ENCODE data around the gene IGDCC3.

Gene IGDCC3

DNA sequence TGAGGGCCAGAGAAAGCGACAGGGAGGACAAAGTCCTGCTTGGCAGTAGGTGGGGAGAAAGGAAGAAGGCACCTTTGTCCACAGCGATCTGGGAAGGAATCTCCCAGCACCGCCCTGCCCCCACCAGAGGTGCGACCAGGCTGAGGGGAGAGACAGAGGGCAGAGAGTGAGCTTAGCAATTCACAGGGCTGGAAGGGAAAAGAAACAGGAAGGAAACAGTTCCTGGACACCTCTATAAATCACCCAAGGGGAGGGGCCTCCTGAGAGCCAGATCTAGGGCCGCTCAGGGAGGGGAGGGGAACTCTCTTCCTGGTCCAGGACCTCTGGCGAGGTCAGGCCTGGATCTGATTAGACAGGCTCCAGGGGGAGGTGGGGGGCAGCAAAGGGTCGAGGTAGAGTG is 37.9 kb downstream of the IGDCC3 start:
- no peak for DNase-seq (ENCODE audit: low read depth)

DNA sequence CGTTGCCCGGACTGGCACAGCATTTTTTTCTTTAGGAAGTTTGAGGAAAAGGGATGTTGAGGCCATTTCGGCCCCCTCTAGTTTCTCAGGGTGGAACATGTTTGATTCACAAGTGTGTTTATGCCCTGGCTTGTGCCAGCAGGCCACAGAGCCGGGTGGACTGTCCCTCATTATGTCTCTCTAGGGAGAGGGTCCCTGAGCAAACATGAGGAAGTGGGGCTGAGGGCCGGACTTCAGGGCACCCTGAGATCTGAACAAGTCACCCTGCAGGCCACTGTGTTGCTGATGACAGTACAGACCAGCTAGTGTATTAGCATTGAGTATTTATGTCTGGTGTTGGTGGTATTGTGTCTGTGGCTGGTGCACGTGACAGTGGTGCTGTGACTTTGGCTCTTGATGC is 38.4 kb downstream of the IGDCC3 start:
- DNase-seq (ENCODE audit: low read depth): no peak

DNA sequence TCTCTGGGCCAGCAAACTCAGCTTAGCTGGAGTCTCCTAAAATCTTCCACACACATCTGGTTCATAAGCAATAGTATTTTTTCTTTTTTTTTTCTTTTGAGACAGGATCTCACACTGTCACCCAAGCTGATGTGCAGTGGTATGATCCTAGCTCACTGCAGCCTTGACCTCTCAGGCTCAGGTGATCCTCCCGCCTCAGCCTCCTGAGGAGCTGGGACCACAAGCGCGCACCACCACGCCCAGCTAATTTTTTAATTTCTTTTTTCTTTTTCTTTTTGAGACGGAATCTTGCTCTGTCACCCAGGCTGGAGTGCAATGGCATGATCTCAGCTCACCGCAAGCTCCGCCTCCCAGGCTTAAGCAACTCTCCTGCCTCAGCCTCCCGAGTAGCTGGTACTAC is 39.0 kb downstream of the IGDCC3 start:
- DNase-seq (ENCODE audit: low read depth): no peak

DNA sequence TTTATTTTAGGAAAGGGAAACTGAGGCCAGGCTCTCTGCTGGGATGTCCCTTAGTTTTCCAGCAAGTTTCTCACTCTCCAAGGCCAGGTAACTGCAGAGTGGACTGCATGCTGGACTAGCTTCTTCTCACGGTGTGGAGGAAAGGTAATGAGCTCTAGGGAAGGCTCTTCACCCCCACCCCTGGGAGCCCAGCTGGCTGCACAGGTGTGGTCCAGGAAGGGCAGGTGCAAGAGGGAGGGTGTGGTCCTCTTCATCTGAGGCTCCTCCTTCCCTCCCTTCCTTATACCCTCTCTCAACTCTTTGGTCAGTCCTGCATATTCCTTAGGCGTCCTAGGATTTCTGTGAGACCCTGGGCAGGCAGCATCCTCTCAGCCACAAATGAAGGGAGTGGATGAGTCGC is 39.4 kb downstream of the IGDCC3 start:
- DNase-seq (ENCODE audit: low read depth): no peak

DNA sequence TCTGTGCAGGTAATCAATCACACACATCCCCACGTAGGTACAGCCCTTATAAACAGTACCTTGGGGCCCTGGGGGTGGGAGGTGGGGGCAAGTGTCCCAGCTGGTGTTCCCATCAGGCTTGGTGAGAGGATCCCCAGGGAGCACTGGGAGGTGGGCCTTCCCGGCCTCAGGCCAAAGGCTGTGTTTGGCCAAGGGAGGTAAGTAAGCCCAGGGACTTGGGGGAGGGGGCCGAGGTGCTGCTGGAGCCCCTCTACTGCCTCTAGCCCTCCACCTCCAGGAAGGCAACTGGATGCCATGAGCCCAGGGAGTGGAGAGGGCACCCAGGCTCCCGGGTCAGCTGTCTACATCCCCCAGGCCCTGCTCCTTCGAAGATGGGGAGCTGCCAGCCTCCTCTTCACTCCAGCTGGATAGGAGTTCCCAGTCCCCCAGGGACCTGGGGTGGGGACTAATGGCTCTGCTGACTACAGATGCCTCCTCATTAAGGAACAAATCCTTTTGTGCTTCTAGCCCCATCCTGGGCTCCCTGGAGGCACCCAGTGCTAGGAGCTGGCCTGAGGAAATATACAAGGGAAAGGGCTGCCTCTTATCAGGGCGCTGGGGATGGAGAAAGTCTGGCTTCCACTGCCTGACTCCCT is 40.2 kb downstream of the IGDCC3 start:
- DNase-seq (ENCODE audit: low read depth): no peak

DNA sequence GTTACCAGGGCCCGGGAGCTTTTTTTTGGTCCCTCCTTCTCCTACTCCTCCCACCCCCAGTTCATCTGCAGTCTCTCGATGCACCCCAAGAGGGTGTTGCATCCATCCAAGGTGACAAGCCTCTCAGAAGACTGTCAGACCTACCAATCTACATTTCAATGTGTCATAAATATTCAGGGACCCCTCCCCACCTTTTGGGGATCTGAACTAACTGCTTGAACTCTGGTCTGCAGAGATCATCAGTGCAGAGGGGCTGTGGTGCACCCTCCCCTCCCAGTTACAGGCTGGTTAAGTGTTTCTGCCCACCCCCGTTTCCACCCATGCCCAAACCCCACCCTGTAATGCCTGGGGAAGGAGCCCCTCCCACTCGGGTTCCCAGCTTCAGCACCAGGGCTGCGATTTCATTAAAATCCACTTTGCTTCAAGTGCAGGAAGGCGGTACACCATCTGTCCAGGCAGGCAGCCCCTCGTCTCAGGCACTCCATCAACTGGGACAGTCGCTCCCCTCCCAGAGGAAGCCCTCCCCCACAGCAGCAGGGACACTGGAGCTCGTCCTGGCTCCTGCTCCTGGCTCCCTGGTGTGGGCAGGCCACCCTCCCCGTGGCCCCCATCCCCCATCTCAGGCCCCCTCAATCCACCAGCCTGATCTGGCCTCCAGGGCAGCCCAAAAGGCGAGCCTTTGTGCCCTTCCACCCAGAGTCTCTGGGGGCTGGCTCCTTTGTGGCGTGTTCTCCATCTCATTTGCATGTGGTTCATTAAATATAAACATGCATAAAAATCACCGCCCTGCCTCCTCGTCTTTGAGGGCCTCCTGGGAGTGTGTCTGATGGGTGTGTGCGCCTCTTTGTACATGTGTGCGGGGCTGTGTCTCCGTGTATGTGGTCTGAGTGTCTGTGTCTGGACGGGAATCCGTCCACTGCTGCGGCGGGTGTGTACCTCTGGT is 41.0 kb downstream of the IGDCC3 start:
- DNase-seq (ENCODE audit: low read depth): no peak

DNA sequence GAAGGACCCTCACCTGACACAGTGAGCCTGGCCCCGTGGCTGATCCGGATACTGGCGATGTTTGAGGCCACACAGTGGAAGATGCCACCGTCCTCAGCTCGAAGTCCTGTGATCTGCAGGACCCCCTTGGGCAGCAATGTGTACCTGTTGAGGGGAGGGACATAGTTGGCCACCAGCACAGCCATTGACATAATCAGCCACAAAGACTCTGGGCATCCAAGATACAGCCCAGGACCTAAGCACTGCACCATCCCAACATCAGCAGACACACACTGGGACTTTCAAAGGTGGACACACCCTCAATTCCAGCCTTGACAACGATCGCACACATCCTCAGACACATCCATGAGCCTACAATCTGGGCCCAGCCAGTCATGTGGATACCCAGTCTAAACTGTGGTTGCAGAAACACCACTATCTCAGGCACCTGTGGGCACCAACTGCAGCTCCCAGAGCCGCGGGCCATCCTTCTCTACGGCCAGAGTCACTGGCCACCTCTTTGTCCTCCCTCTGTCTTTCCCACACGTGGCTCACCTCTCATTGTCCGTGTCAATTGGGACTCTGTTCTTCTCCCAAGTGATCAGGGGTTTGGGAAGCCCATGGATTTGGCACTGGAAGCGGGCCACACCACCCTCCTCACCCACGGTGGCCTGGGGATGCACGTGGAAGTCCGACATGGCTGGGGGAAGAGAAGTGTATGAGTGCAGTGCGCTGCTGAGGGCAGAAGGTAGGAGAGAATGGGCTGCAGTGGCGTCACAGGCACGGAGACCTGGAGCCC is 42.3 kb downstream of the IGDCC3 start:
- no peak for DNase-seq (ENCODE audit: low read depth)

DNA sequence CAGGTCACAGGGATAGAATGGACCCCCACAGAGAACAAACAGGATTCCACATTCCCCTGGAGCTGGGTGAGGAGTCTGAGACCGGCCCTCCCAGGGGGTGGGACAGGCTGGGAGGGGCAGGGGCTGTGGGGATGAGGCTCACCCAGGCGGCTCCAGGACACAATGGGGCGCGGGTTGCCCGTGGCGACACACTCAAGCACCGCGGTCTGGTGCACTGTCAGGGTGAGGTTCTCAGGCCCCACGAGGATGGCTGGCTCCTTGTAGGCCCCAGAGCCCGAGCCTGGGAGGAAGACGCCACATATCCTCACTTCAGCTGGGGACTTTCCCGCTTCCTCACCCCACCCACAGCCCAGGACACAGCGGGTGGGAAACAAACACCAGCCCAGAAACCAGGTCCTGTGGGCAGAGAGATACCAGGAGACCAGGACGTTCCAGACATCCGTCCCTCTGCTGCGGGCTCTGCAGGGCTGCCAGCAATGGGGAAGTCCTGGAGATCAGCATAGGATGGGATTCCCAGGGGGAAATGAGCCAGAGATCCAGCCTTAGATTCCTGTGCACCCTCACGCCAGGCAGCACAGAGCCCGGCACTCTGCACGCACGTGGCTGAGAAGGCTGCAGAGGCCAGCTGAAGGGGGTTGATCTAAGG is 43.1 kb downstream of the IGDCC3 start:
- no peak for DNase-seq (ENCODE audit: low read depth)

DNA sequence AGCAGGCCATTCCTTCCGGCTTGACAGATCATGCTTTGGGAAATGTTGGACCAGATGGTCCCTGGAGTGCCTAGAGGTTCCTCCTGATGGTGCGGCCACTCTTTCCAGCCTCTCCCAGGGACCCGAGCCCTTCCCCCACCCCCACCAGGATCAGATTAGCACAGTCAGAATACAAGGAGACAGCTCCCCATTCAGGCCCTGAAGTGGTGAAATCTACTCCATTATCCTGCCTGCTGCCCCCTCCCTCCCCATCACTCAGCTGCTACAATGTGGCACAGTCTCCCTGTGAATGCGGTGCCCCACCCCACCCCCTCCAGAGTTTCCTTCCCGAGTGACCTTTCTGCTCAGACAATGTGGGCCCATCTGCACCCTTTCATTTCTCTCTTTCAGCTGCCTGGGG is 43.9 kb downstream of the IGDCC3 start:
- DNase-seq (ENCODE audit: low read depth): no peak

DNA sequence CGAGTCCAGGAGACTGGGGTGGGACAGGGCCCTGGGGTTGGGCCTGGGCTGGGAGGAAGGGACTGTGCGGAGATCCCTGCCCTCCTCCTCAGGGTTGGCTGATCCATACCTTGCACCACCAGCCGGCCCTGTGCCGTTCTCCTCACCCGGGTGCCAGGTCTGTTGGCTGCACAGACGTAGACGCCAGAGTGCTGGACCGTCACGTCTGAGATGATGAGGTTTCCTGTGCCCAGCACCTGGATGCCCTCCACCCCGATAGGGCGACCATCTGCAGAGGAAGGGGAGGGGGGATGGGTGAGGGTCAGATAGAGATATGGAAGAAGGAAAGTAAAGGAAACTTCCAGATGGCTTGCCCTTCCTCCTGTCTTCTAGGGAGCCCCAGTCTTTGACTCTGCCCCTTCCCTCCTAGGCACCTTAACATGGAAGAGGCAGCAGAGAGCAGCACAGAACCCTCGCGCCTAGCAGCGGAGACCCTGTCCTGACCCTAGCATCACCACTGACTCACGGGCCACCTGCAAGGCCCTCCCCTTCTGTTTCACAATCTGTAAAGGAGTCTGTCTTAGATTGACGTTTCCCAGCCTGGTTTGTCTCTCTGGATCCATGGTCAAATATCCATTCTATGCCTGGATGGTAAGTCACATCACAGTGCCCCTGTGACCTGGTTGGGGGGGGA is 44.5 kb downstream of the IGDCC3 start:
- no peak for DNase-seq (ENCODE audit: low read depth)

DNA sequence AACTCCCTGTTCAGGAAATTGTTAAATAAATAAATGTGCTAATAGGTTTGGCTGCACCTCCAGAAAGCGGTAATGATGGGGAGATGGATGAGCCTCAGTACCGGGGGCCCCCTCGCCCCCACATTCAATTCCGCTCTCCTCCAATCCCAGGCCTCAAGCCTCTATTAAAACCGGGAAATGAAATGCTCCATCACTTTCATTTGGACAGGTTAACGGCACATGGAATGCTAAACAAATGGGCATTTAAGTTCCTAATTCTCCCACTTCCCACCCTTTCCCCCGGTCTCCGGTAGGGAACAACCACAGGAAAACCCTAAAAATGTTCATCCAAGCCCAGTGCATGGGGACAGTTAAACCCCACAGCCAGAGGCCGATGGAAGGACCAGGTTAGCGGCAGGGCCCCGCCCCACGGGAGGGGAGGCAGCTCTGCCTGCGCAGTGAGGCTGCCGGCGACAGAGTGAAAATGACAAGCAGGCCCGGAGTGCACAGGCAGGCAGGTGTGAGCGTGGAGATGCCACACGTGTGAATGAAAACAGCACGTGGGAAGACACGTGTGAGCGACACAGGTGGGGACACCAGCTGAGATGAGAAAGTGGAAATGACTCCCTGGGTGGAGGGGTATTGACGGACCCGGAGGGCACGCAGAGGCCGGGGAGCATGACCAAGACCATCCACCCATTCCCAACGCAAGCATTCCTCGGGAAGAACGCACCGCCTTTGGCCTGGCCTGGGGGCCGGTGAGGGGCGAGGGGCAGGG is 45.2 kb downstream of the IGDCC3 start:
- no peak for DNase-seq (ENCODE audit: low read depth)

DNA sequence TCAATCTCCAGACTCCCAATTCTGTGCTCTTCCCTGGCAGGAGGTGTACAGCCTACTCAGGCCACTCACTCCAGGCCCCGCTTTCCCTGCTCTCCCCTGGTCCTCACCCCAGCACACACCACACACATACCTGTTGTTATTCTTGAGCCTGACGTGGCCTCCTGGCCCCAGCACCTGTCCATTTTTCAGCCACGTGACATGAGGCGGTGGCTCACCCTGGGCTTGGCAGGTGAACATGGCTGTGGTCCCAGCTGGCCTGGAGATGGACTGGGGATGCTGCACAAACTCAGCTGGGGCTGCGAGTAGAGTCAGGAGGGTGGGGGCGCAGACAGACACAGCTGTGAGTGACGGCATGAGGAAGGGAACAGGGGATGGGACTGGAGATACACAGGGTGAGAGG is 46.0 kb downstream of the IGDCC3 start:
- DNase-seq (ENCODE audit: low read depth): no peak

DNA sequence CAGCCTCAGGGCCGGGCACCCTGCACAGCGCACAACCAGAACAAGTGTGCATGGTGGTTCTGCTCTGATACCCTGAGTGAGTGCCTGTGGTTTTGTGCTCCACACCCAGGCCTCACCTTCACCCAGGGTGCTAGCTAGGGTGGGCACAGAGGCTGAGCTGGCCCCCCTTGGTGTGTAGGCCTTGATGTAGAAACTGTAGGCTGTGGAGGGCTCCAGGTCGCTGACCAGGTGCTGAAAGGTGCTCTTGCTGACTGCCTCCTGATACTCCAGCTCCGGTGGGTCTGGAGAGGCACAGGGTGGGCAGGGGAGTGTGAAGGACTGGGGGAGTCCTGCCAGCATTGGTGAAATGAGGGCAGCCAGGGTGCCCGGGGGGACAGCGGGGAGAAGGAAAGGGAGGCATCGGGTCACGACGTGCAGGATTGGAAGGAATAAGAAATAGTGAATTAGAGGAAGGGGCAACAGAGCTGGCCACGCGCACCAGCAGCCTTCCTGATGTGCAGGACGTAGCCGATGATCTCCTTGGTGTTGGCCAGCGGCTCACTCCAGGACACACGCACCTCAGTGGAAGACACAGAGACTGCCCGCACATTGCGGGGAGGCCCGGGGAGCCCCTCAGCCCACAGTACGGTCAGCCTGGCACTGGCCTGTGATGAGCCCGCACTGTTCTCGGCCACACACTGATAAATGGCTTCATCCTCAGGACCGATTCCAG is 46.7 kb downstream of the IGDCC3 start:
- no peak for DNase-seq (ENCODE audit: low read depth)

DNA sequence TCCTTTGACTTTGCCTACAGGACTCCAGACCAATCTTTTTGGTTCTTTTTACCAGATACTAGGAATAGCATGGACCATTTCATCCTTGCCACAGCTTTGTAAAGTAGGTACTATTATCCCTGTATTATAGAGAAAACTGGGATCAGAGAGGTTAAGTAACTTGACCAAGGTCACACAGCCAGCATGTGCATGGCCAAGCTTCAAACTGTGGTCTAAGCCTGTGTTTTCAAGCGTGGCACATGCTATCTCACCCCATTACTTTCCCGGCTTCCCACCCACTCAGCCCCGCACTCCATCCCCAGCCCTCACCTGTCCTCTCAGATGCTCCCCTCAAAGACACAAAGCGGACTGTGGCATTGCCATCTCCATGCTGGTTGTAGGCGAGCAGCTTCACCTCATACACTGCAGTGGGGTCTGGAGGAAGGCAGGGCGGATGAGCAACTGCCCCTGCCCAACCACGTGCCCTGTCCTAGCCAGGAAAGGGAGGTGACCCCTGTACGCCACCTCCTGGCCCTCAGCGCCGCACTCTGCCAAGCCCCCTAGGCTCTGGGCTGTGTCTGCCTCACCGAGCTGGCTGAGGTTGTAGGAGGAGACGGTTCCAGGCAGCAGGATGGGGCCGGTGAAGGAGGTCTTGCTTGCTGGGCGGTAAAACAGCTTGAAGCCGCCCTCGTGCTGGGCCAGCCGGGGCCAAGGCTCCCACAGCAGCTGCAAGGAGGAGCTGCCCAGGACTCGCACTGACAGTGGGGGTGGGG is 47.6 kb downstream of the IGDCC3 start:
- DNase-seq (ENCODE audit: low read depth): no peak

DNA sequence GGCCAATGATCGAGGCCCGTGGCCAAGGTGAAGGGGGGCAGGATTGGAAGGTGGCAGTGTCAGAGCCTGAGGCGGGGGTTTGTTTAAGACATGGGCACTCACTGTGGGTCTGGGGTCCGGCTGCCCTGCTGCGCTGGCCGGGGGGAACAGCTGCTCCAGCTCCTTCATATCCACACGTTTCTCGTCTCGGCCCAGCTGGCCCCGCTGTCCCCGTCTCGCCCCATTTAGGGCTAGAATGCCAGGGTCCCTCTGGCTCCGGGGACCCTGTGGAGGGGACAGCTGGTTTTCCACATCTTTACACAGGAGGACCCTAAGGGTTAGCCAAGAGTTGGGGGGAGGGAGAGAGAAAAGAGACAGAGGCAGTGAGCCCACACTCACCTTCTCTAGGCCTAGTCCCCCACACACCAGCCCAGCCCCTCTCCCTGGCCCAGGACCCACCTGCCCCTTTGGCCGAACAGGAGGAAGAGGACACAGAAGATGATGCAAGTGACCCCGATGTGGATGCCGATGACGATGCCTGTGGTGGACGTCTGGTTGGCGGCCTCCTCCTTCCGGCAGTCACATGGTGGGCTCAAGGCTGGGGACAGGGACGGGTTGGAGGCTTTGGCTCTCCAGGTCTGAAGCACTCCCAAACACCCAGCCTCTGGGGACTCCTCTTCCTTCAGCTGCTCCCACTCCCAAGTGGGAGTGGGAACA is 48.4 kb downstream of the IGDCC3 start:
- DNase-seq (ENCODE audit: low read depth): no peak

DNA sequence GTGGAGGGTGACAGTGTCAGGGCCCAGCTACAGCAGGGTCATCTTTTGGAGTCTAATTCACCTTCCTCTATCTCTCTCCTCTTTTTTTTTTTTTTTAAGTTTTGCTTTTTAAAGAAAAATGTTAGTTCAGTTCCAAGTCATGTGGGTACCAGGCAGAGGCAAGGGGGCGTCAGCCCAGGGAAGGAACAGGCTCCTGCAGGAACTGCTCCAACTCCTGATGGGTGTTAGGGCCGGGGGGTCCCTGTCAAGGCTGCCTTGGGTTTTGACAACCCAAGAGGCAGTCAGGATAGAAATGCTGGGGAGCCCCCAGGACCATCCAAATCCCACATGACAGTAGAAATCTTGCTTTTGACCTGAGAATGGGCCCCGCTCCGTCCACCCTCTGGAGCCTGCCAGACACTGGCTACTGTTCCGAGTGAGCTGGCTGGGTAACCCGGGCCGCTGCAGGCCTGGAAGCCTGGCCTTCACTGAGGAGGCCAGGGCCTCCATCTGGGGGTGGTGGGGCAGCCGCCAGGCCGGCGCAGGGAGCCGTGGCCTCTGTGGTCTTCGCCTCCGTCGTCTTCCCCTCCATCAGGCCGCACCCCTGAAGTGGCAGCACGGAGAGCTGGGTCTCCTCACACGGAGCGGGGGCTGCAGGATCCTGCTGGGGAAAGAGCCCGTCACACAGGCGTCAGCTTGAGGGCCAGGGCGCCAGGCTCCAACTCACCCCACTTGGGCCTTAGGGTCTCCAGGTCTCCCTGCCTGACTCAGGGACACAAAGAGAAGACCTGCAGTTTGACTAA is 49.1 kb downstream of the IGDCC3 start:
- no peak for DNase-seq (ENCODE audit: low read depth)

DNA sequence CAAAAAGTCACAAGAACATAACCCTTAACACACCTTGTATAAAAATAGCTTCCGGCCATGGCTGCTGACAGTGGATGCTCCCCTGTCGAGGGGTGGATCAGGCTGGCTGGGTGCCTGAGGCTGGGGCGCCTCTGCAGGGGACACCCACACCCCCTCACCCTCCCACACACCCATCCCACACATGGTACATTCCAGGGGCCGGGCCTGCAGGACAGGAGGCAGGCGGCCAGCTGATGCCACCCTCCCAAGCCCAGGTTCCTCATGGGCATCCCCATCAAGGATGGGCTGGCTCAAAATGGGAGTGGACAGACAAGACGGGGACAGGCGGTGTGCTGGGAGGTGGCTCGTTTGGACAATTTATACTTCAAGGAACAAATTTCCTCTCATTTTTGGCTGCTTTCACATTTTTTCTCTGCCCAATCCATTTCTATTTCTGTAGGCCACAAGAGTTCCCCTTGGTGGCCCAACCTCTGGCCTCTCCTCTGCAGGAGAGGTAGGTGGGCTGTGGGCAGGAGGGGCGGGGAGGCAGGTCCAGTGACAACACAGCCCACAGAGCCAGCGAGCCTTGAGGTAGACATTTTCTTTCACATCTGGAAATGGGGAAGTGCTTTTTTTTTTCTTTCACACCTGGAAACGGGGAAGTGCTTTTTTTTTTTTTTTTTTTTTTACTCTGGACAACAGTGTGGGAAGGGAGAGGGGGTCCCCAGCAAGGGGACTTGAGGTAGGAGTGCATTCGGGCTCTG is 50.0 kb downstream of the IGDCC3 start:
- no peak for DNase-seq (ENCODE audit: low read depth)
